ENCODE data around the gene CDK5RAP2.
"Not testable (repeated sequence)": the region's sequence is repeated elsewhere in the genome, so short reads cannot be mapped to it uniquely, and the experiment has no call there.

Gene CDK5RAP2

DNA sequence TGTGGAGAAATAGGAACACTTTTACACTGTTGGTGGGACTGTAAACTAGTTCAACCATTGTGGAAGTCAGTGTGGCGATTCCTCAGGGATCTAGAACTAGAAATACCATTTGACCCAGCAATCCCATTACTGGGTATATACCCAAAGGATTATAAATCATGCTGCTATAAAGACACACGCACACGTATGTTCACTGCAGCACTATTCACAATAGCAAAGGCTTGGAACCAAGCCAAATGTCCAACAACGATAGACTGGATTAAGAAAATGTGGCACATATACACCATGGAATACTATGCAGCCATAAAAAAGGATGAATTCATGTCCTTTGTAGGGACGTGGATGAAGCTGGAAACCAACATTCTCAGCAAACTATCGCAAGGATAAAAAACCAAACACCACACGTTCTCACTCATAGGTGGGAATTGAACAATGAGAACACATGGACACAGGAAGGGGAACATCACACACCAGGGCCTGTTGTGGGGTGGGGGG is 27.7 kb downstream of the CDK5RAP2 start:
- H3K4me1 Mint-ChIP-seq (ENCODE audit: low read depth); DNase-seq (ENCODE audit: low spot score); H3K4me3 Mint-ChIP-seq; H3K27me3 Mint-ChIP-seq (ENCODE audit: low read depth); H3K9me3 Mint-ChIP-seq; H3K27ac Mint-ChIP-seq: not testable (repeated sequence)
- H3K36me3 Mint-ChIP-seq (ENCODE audit: low read depth), result peaks cover 41% of the 10 kb centered on the region

GRCh38 chr9:120545701-120546550 is 34.0 kb downstream of the CDK5RAP2 start:
- H3K27ac Mint-ChIP-seq, result no peak overlapping the region
- no peaks in the 10 kb centered on the region for H3K4me1 Mint-ChIP-seq (ENCODE audit: low read depth)
- DNase-seq (ENCODE audit: low spot score), result no peak
- no peaks in the 10 kb centered on the region for H3K9me3 Mint-ChIP-seq
- no peak overlapping the region for H3K4me3 Mint-ChIP-seq
- no peaks in the 10 kb centered on the region for H3K27me3 Mint-ChIP-seq (ENCODE audit: low read depth)
- H3K36me3 Mint-ChIP-seq (ENCODE audit: low read depth), result peaks cover 45% of the 10 kb centered on the region

- no peak overlapping the region for H3K4me3 Mint-ChIP-seq
- H3K27me3 Mint-ChIP-seq (ENCODE audit: low read depth), result no peaks in the 10 kb centered on the region
- DNase-seq (ENCODE audit: low spot score), result no peak
- no peak overlapping the region for H3K27ac Mint-ChIP-seq
- H3K36me3 Mint-ChIP-seq (ENCODE audit: low read depth), result peaks cover 44% of the 10 kb centered on the region
- no peaks in the 10 kb centered on the region for H3K9me3 Mint-ChIP-seq
- no peaks in the 10 kb centered on the region for H3K4me1 Mint-ChIP-seq (ENCODE audit: low read depth)
These were observed 35.5 kb downstream of the CDK5RAP2 start for GRCh38 chr9:120544441-120544840.

GRCh38 chr9:120542701-120543490 is 37.1 kb downstream of the CDK5RAP2 start:
- Mint-ChIP-seq H3K9me3 (no peaks in the 10 kb centered on the region), H3K27me3 (ENCODE audit: low read depth) (no peaks in the 10 kb centered on the region), H3K4me1 (ENCODE audit: low read depth) (no peaks in the 10 kb centered on the region), H3K36me3 (ENCODE audit: low read depth) (peaks cover 47% of the 10 kb centered on the region), H3K27ac (no peak overlapping the region), H3K4me3 (no peak overlapping the region)
- no peak for DNase-seq (ENCODE audit: low spot score)

GRCh38 chr9:120541921-120542320 is 38.0 kb downstream of the CDK5RAP2 start:
- Mint-ChIP-seq H3K4me1 (ENCODE audit: low read depth) (no peaks in the 10 kb centered on the region), H3K4me3 (no peak overlapping the region), H3K27ac (no peak overlapping the region), H3K36me3 (ENCODE audit: low read depth) (peaks cover 48% of the 10 kb centered on the region), H3K27me3 (ENCODE audit: low read depth) (no peaks in the 10 kb centered on the region), H3K9me3 (no peaks in the 10 kb centered on the region)
- no peak for DNase-seq (ENCODE audit: low spot score)

GRCh38 chr9:120539951-120540350 is 40.0 kb downstream of the CDK5RAP2 start:
- no peak for DNase-seq (ENCODE audit: low spot score)
- Mint-ChIP-seq H3K4me3 (no peak overlapping the region), H3K4me1 (ENCODE audit: low read depth) (no peaks in the 10 kb centered on the region), H3K27me3 (ENCODE audit: low read depth) (no peaks in the 10 kb centered on the region), H3K27ac (no peak overlapping the region), H3K36me3 (ENCODE audit: low read depth) (peaks cover 45% of the 10 kb centered on the region), H3K9me3 (no peaks in the 10 kb centered on the region)

GRCh38 chr9:120538339-120538738 is 41.6 kb downstream of the CDK5RAP2 start:
- Mint-ChIP-seq H3K27me3 (ENCODE audit: low read depth) (no peaks in the 10 kb centered on the region), H3K27ac (no peak overlapping the region), H3K36me3 (ENCODE audit: low read depth) (peaks cover 43% of the 10 kb centered on the region), H3K4me3 (no peak overlapping the region), H3K4me1 (ENCODE audit: low read depth) (peaks cover under 1% of the 10 kb centered on the region), H3K9me3 (no peaks in the 10 kb centered on the region)
- DNase-seq (ENCODE audit: low spot score), result no peak

GRCh38 chr9:120536949-120537640 is 42.9 kb downstream of the CDK5RAP2 start:
- no peak overlapping the region for H3K27ac Mint-ChIP-seq
- H3K4me3 Mint-ChIP-seq, result no peak overlapping the region
- H3K36me3 Mint-ChIP-seq (ENCODE audit: low read depth), result peaks cover 46% of the 10 kb centered on the region
- no peak for DNase-seq (ENCODE audit: low spot score)
- H3K4me1 Mint-ChIP-seq (ENCODE audit: low read depth), result peaks cover 10% of the 10 kb centered on the region
- H3K27me3 Mint-ChIP-seq (ENCODE audit: low read depth), result no peaks in the 10 kb centered on the region
- H3K9me3 Mint-ChIP-seq, result no peaks in the 10 kb centered on the region

GRCh38 chr9:120536094-120536493 is 43.9 kb downstream of the CDK5RAP2 start:
- Mint-ChIP-seq H3K4me3 (no peak overlapping the region), H3K36me3 (ENCODE audit: low read depth) (peaks cover 50% of the 10 kb centered on the region), H3K27me3 (ENCODE audit: low read depth) (no peaks in the 10 kb centered on the region), H3K4me1 (ENCODE audit: low read depth) (peaks cover 10% of the 10 kb centered on the region), H3K27ac (no peak overlapping the region), H3K9me3 (no peaks in the 10 kb centered on the region)
- DNase-seq (ENCODE audit: low spot score), result no peak

GRCh38 chr9:120534266-120534665 is 45.7 kb downstream of the CDK5RAP2 start:
- H3K9me3 Mint-ChIP-seq, result no peaks in the 10 kb centered on the region
- peak overlapping the region; percentile 24 for H3K27ac Mint-ChIP-seq

DNA sequence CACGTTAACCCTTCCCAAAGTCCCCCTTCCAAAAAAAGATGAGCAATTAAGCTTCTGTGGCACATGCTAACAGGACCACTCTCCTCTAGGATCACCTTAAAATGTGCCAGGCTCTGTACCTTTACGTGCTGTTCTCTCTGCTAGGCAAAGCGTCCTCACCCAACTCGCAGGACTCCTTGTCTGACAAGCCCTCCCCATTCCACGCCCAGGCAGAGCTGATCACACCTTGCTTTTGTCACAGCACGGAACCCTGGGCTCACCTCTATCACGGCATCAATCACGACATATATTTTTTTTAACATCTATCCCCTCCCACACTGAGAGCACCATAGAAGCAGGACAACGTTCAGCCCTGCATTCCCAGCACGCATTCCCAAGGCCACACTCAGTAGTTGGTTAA is 47.1 kb downstream of the CDK5RAP2 start:
- Mint-ChIP-seq H3K27ac (peak overlapping the region; percentile 4), H3K36me3 (ENCODE audit: low read depth) (peaks cover 72% of the 10 kb centered on the region), H3K4me3 (no peak overlapping the region), H3K9me3 (no peaks in the 10 kb centered on the region), H3K4me1 (ENCODE audit: low read depth) (peaks cover 10% of the 10 kb centered on the region), H3K27me3 (ENCODE audit: low read depth) (no peaks in the 10 kb centered on the region)
- DNase-seq (ENCODE audit: low spot score), result no peak

More at GRCh38 chr9:120534266-120534665, 45.7 kb downstream of the CDK5RAP2 start:
- Mint-ChIP-seq H3K4me3 (no peak overlapping the region), H3K4me1 (ENCODE audit: low read depth) (peaks cover 10% of the 10 kb centered on the region), H3K36me3 (ENCODE audit: low read depth) (peaks cover 62% of the 10 kb centered on the region), H3K27me3 (ENCODE audit: low read depth) (no peaks in the 10 kb centered on the region)
- DNase-seq (ENCODE audit: low spot score), result no peak

DNA sequence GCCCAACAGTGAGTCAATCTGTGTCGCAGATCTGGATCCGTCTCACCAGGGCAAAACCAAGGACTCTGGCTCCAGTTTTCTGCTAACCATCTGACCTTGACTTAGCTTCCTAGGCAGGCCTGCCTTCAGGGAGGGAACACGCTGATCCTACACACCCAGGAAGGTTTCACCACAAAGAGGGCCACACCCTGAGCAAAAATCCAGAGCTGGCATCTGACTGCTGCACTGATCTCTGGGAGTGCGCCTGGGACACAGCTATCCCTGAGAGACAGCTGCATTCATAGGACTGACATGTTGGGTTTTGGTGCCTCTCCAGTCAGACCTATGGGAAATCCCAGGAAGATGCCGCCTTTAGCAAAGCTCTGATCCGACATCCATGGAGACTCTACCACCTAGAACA is 47.5 kb downstream of the CDK5RAP2 start:
- Mint-ChIP-seq H3K27me3 (ENCODE audit: low read depth) (no peaks in the 10 kb centered on the region), H3K36me3 (ENCODE audit: low read depth) (peaks cover 73% of the 10 kb centered on the region), H3K9me3 (no peaks in the 10 kb centered on the region), H3K4me1 (ENCODE audit: low read depth) (peaks cover 10% of the 10 kb centered on the region), H3K27ac (peak overlapping the region; percentile 4), H3K4me3 (no peak overlapping the region)
- DNase-seq (ENCODE audit: low spot score), result no peak

DNA sequence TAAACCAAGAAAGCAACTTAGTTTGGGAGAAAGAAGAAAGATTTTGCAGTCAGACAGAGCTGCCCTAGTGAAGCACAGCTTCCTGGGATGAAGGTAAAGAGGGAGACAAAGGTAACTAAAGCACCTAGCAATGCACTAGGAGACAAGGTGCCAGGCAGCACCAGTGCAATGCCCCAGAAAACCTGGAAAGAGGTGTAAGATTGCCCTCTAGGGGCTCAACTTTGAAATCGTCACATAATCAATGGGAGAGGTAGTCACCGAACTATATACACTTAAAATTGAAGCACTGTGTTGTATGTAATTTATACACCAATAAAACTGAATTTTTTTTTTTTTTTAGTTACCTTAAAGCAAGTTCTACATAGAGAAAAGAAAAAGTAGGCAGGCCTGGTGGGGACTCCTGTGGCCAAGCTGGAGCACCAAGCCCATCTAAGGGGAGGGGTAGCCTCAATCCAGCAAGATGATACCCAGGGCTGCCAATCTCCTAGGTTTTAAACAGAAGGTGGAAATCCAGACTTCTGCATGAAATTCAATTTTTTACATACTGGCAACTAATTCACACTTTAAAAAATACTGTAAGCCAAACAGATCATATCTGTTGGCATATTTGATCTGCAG is 48.2 kb downstream of the CDK5RAP2 start:
- Mint-ChIP-seq H3K9me3 (no peaks in the 10 kb centered on the region), H3K36me3 (ENCODE audit: low read depth) (peaks cover 73% of the 10 kb centered on the region), H3K27ac (no peak overlapping the region), H3K4me1 (ENCODE audit: low read depth) (peaks cover 10% of the 10 kb centered on the region), H3K27me3 (ENCODE audit: low read depth) (no peaks in the 10 kb centered on the region), H3K4me3 (no peak overlapping the region)
- DNase-seq (ENCODE audit: low spot score), result no peak
